Neural cell (in vitro differentiated cells): Measurements from ENCODE around the gene REV3L. TPM values are rescaled to one million over a fixed set of nuclear protein-coding genes. Genes with fewer than 3 reads are reported as not detected.

Source experiments
- H2AFZ ChIP-seq: fragments of 200-600, 300-800 bp; sonication (generic), shearing (Covaris generic); 2 replicates; pipeline ENCODE4 v1.6.0; 2014; ENCODE audit warnings: low read depth, mild to moderate bottlenecking, antibody characterized with exemption, low read length, moderate library complexity
- H3F3A ChIP-seq: fragments of 200-600 bp; shearing (Covaris generic); 2 replicates; pipeline ENCODE4 v1.6.1; 2016; ENCODE audit warnings: mild to moderate bottlenecking, moderate library complexity, mixed read lengths, antibody characterized with exemption, low read length; ENCODE audit not compliant: insufficient read depth, poor library complexity, severe bottlenecking
- H3K27ac ChIP-seq: fragments of 200-600, 300-800 bp; sonication (generic), shearing (Covaris generic); 2 replicates; pipeline ENCODE4 v1.5.1; 2014; ENCODE audit warnings: mild to moderate bottlenecking, low read length, moderate library complexity
- H3K27me3 ChIP-seq: fragments of 300-800, 200-600 bp; sonication (generic), shearing (Covaris generic); 2 replicates; pipeline ENCODE4 v1.6.0; 2014; ENCODE audit warnings: mild to moderate bottlenecking, low read depth, low read length, moderate library complexity; ENCODE audit not compliant: insufficient read depth
- H3K36me3 ChIP-seq: fragments of 300-800, 200-600 bp; sonication (generic), shearing (Covaris generic); 2 replicates; pipeline ENCODE4 v1.5.1; 2014; ENCODE audit warnings: mild to moderate bottlenecking, antibody characterized with exemption, low read length, moderate library complexity; ENCODE audit not compliant: insufficient read depth
- H3K4me2 ChIP-seq: fragments of 300-800, 200-600 bp; sonication (generic), shearing (Covaris generic); 2 replicates; pipeline ENCODE4 v1.6.0; 2014; ENCODE audit warnings: mild to moderate bottlenecking, low read length
- H3K4me3 ChIP-seq: fragments of 300-800, 200-600 bp; sonication (generic), shearing (Covaris generic); 2 replicates; pipeline ENCODE4 v1.5.1; 2014; ENCODE audit warnings: mild to moderate bottlenecking, low read length, moderate library complexity
- H3K79me2 ChIP-seq: fragments of 200-600 bp; shearing (Covaris generic); replicated peaks from 2 replicates; pipeline ENCODE4 v1.6.0; 2014; ENCODE audit warnings: mild to moderate bottlenecking, low read length, moderate library complexity; ENCODE audit not compliant: insufficient read depth
- H3K9ac ChIP-seq: fragments of 300-800, 200-600 bp; sonication (generic), shearing (Covaris generic); 2 replicates; pipeline ENCODE4 v1.6.1; 2016; ENCODE audit warnings: mild to moderate bottlenecking, low read length, mixed read lengths
- H3K9me2 ChIP-seq: fragments of 200-600 bp; shearing (Covaris generic); 2 replicates; pipeline ENCODE4 v1.6.1; 2016; ENCODE audit warnings: mild to moderate bottlenecking, low read length, mixed read lengths; ENCODE audit not compliant: insufficient read depth
- H3K9me3 ChIP-seq: fragments of 200-600, 300-800 bp; sonication (generic), shearing (Covaris generic); 2 replicates; pipeline ENCODE4 v1.6.1; 2016; ENCODE audit warnings: mild to moderate bottlenecking, mixed run types, low read length, moderate library complexity, mixed read lengths
- H4K20me1 ChIP-seq: fragments of 200-600 bp; shearing (Covaris generic); 2 replicates; pipeline ENCODE4 v1.6.1; 2016; ENCODE audit warnings: mild to moderate bottlenecking, mixed run types; ENCODE audit not compliant: insufficient read depth
- EP300 ChIP-seq: fragments of 450-650 bp; conservative IDR thresholded peaks from 2 replicates; pipeline ENCODE4 v1.6.1; 2014; ENCODE audit warnings: antibody characterized with exemption, mild to moderate bottlenecking, moderate library complexity; ENCODE audit not compliant: poor library complexity, severe bottlenecking
- EZH2 ChIP-seq: fragments of 200-600, 300-800 bp; shearing (Covaris generic), sonication (generic); IDR thresholded peaks from 2 replicates; pipeline ENCODE4 v1.6.1; 2014; ENCODE audit warnings: antibody characterized with exemption, low read length, borderline replicate concordance, mild to moderate bottlenecking; ENCODE audit not compliant: insufficient read depth, poor library complexity, severe bottlenecking
- MXI1 ChIP-seq: fragments of 450-650 bp; conservative IDR thresholded peaks from 2 replicates; pipeline ENCODE4 v1.6.1; 2014; ENCODE audit warnings: antibody characterized with exemption, mild to moderate bottlenecking; ENCODE audit not compliant: poor library complexity, severe bottlenecking
- POLR2AphosphoS5 ChIP-seq: IDR thresholded peaks from 2 replicates; pipeline ENCODE4 v1.6.1; 2012
- RAD21 ChIP-seq: fragments of 450-650 bp; conservative IDR thresholded peaks from 2 replicates; pipeline ENCODE4 v1.6.1; 2014; ENCODE audit warnings: antibody characterized with exemption, mild to moderate bottlenecking, moderate library complexity
- SMC3 ChIP-seq: fragments of 450-650 bp; conservative IDR thresholded peaks from 2 replicates; pipeline ENCODE4 v1.6.1; 2014; ENCODE audit warnings: antibody characterized with exemption, mild to moderate bottlenecking, moderate library complexity; ENCODE audit not compliant: poor library complexity
- TAF1 ChIP-seq: IDR thresholded peaks from 2 replicates; pipeline ENCODE4 v1.6.1; 2012; ENCODE audit warnings: low read depth
- polyA plus RNA-seq: library from polyadenylated mRNA; depleted of rRNA; stranded (reverse); fragments of >200 nt; gene quantifications from 2 replicates; pipeline ENCODE4 v1.2.3, GENCODE V29; 2014
- TF ChIP-seq, protein P1 (sequence below): fragments of 450-650 bp; IDR thresholded peaks from 2 replicates; pipeline ENCODE4 v1.5.1; 2014; ENCODE audit warnings: antibody characterized with exemption, mild to moderate bottlenecking, moderate library complexity; ENCODE audit not compliant: poor library complexity, severe bottlenecking
- TF ChIP-seq, protein P2 (sequence below): IDR thresholded peaks from 2 replicates; pipeline ENCODE4 v1.6.1; 2012; ENCODE audit warnings: borderline replicate concordance

The REV3L gene
- polyA plus RNA-seq, 1 donor from 2014 or later, result 60.2 TPM

DNA sequence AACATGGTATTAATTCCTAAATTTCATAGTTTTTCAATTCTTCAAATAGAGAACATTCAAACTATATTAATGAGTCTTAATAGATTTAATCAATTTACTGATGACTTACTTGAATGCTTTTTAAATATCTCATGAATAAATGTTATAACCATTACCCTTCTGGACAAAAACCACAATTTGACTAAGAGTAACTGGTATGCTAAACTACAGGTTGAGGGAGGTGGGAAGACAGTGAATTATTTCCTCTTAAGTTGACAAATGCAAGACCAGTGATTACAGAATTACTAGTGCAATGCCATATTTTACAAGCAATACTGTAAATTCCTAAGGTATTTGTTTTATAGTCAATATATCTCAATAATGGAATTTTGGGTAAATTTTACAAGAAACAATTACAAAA lies 65.1 kb downstream of the REV3L start:
- no peak overlapping the region for H3K4me2 ChIP-seq

DNA sequence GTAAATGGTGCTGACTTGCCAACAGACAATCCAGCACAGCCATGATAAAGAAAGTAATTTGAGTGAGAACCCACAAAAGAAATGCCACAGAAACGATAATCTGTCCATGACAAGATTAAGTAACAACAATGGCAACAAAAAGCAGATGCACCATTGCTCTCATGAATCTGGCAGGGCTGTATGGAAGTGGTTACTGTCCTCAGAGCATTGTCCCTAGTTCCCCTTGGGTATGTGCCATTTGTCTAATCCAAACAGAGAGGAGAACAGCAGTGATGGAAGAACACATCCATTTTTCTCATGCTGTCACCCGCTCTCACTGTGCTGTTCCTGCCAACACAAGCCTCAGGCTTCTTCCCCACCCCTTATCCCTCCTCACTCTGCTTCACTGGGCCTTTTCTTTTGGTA lies 65.8 kb downstream of the REV3L start:
- no peaks in the 10 kb centered on the region for H3K9me2 ChIP-seq
- TF ChIP-seq TAF1, result no peak
- no peak for TF ChIP-seq MXI1
- TF ChIP-seq RAD21, result no peak
- TF ChIP-seq, protein P1, sequence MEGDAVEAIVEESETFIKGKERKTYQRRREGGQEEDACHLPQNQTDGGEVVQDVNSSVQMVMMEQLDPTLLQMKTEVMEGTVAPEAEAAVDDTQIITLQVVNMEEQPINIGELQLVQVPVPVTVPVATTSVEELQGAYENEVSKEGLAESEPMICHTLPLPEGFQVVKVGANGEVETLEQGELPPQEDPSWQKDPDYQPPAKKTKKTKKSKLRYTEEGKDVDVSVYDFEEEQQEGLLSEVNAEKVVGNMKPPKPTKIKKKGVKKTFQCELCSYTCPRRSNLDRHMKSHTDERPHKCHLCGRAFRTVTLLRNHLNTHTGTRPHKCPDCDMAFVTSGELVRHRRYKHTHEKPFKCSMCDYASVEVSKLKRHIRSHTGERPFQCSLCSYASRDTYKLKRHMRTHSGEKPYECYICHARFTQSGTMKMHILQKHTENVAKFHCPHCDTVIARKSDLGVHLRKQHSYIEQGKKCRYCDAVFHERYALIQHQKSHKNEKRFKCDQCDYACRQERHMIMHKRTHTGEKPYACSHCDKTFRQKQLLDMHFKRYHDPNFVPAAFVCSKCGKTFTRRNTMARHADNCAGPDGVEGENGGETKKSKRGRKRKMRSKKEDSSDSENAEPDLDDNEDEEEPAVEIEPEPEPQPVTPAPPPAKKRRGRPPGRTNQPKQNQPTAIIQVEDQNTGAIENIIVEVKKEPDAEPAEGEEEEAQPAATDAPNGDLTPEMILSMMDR, result no peak
- TF ChIP-seq EP300, result no peak
- TF ChIP-seq, protein P2, sequence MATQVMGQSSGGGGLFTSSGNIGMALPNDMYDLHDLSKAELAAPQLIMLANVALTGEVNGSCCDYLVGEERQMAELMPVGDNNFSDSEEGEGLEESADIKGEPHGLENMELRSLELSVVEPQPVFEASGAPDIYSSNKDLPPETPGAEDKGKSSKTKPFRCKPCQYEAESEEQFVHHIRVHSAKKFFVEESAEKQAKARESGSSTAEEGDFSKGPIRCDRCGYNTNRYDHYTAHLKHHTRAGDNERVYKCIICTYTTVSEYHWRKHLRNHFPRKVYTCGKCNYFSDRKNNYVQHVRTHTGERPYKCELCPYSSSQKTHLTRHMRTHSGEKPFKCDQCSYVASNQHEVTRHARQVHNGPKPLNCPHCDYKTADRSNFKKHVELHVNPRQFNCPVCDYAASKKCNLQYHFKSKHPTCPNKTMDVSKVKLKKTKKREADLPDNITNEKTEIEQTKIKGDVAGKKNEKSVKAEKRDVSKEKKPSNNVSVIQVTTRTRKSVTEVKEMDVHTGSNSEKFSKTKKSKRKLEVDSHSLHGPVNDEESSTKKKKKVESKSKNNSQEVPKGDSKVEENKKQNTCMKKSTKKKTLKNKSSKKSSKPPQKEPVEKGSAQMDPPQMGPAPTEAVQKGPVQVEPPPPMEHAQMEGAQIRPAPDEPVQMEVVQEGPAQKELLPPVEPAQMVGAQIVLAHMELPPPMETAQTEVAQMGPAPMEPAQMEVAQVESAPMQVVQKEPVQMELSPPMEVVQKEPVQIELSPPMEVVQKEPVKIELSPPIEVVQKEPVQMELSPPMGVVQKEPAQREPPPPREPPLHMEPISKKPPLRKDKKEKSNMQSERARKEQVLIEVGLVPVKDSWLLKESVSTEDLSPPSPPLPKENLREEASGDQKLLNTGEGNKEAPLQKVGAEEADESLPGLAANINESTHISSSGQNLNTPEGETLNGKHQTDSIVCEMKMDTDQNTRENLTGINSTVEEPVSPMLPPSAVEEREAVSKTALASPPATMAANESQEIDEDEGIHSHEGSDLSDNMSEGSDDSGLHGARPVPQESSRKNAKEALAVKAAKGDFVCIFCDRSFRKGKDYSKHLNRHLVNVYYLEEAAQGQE, result no peak
- no peak for TF ChIP-seq POLR2AphosphoS5
- no peak for TF ChIP-seq SMC3
- no peak for TF ChIP-seq EZH2
- H3K27me3 ChIP-seq, result no peaks in the 10 kb centered on the region
- H3K9ac ChIP-seq, result no peak overlapping the region
- H3K9me3 ChIP-seq, result no peaks in the 10 kb centered on the region
- no peak overlapping the region for H3K4me3 ChIP-seq
- no peak overlapping the region for H2AFZ ChIP-seq
- no peaks in the 10 kb centered on the region for H4K20me1 ChIP-seq
- no peak overlapping the region for H3K27ac ChIP-seq
- no peaks in the 10 kb centered on the region for H3K36me3 ChIP-seq
- H3F3A ChIP-seq, result no peaks in the 10 kb centered on the region
- H3K79me2 ChIP-seq, result peaks cover 29% of the 10 kb centered on the region
- no peak overlapping the region for H3K4me2 ChIP-seq

More for the DNA sequence above, 65.1 kb downstream of the REV3L start:
- no peaks in the 10 kb centered on the region for H4K20me1 ChIP-seq
- H3K79me2 ChIP-seq, result peaks cover 30% of the 10 kb centered on the region
- no peaks in the 10 kb centered on the region for H3K9me2 ChIP-seq
- no peaks in the 10 kb centered on the region for H3K36me3 ChIP-seq
- H2AFZ ChIP-seq, result no peak overlapping the region
- no peak for TF ChIP-seq RAD21
- TF ChIP-seq EP300, result no peak
- no peak for TF ChIP-seq TAF1
- no peak for TF ChIP-seq EZH2
- TF ChIP-seq, protein P2, result no peak
- no peak for TF ChIP-seq POLR2AphosphoS5
- TF ChIP-seq, protein P1, result no peak
- TF ChIP-seq MXI1, result no peak
- no peak for TF ChIP-seq SMC3
- H3K9me3 ChIP-seq, result no peaks in the 10 kb centered on the region
- H3F3A ChIP-seq, result peaks cover under 1% of the 10 kb centered on the region
- H3K27ac ChIP-seq, result no peak overlapping the region
- H3K27me3 ChIP-seq, result no peaks in the 10 kb centered on the region
- H3K4me3 ChIP-seq, result no peak overlapping the region
- H3K9ac ChIP-seq, result no peak overlapping the region
